ENCODE data around the gene DBH.
"Not testable (repeated sequence)": the region's sequence is repeated elsewhere in the genome, so short reads cannot be mapped to it uniquely, and the experiment has no call there.

The DBH gene

DNA sequence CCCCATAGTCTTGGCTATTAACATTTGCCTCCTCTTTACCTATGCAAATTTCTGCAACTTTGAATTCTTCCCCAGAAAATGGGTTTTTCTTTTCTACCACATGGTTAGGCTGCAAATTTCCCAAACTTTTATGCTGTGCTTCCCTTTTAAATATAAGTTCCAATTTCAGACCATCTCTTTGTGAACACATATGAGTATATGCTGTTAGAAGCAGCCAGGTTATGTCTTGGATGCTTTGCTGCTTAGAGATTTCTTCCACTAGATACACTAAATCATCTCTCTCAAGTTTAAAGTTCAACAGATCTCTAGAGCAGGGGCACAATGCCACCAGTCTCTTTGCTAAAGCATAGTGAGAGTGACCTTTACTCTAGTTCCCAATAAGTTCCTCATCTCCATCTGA lies 10.2 kb upstream of the DBH start:
- DNase-seq (ENCODE audit: low spot score), result not testable (repeated sequence)

DNA sequence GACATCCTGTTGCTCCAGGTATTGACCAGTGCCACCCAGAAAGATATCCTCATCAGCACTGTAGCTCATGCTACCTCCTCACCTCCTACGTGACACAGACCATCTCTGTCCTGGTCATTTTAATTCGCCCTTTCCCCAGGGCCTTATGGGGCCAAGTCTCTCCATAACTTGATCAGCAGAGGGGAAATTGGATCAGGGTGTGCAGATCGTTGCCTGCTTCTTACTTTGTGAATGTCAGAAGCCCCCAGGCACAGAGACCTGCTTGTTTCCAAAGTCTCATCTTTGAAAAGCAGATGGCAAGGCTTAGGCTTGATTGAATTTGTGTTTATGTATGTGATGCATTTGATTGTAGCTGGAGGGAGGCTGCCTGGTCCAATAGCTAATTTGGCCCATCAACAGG lies 8.8 kb upstream of the DBH start:
- no peak for DNase-seq (ENCODE audit: low spot score)

DNA sequence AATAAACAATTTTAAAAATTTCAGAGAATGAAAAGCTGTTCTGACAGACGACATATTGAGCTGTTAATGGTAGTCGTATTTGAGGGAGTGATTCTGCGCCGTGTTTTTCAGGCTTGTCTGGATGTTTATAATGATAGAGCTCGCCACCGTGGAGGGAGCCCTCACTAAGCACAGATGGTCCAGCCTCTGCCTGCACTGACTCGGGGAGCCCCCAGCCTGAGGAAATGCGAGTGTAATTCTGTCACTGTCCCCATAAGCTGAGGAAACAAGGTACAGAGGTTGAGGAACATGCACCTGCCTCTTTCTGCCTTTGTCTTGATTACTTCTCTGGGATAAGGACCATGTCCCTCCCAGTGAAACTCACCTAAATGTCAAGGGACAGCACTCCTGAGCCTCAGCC lies 7.4 kb upstream of the DBH start:
- DNase-seq (ENCODE audit: low spot score), result no peak

DNA sequence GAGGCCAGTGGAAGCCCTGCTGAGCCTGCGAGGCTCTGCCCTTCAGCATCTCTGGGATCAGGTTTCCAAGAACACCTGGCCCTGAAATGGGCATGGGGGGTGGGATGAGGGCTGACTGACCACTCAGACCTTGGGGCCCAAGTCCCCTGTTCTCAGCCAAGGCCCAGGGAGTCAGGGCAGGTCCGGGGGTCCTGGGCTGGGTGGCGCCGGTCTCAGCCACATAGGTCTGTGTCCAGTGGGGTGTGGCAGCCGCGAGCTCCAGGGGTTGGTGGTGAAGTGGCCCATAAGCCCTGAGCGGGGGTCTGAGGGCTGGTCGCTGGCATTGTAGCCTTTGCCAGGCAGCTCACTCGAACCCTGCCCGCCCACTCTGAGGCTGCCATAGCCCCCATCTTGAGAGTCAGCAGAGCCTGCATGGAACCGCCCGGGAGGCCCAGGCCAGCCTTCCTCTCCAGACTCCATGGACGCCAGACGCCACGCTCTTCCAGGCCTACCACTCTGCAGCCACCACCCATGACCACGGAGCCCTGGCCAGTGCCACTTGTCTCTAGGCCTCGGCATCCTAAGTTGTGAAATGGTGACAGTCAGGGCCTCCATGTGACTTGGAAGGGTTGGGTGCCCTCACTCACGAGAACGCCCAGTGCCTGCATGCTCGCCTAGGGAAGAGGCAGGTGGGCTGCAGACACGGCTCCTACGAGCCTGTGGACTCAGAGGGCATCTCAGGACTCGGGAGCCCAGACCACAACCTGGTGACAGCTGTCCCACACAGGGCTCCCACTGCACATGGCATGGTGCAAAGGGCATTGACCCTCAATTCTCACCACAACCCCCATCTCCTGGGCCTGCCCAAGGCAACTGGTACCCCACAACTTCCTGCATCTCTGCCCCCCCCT lies 6.7 kb upstream of the DBH start:
- DNase-seq (ENCODE audit: low spot score), result no peak

DNA sequence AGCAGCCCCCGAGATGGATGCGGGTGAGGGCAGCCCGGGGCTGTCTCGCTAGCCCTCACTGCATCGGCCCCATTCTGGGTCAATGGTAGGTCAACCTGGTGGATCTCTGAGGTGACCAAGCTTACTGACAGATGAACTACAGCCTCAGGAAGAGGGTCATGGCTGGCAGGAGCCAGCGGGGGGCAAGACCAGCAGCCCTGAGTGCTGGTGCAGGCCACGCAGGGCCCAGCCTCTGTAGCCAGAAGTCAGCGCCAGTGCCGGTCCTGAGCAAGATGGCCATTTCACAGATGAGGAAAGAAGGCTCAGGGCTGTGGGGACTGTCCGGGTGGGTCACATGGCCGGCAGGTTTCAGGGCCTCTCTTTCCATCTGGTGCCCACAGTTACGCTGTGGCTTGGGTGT lies 5.1 kb upstream of the DBH start:
- DNase-seq (ENCODE audit: low spot score), result no peak

DNA sequence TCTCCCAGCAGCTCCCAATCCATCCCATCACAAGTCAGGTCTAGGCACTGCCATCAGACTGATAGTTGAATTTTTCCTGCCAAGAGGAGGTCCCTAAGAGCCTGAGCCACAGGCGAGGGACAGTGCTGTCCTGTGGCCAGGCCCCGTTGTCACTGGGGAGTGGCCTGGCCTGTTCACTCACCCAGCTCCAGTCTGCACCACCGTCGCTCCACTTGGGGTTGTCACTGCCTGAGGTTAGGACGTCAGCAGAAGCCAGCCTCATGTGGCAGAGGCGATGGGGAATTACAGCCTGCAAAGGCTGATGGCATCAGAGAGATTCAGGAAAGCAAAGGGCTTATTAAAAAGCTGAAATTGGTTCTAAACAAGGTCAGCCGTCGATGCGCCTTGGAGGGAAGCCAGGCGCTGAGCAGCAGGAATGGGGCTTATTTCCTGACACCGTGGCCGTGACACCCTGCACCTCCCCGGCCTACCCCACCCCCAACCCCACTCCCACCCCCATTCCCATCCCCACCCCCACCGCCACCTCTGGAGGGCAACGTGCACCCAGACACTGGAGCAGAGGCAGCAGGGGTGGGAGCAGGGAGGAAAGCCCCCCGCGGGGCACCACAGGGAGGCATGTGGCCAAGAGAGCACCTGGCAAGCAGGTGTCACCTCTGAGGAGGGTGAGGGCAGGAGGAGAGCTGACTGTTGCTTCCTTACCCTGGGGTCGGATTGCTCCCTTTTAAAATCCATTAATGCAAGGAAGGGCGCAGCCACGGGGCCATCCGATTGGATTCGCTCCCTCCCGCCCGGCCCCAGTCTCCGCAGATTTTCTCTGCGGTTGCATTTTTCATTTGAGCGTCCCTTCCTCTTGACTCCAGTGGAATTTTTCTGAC lies 3.1 kb upstream of the DBH start:
- DNase-seq (ENCODE audit: low spot score), result no peak

DNA sequence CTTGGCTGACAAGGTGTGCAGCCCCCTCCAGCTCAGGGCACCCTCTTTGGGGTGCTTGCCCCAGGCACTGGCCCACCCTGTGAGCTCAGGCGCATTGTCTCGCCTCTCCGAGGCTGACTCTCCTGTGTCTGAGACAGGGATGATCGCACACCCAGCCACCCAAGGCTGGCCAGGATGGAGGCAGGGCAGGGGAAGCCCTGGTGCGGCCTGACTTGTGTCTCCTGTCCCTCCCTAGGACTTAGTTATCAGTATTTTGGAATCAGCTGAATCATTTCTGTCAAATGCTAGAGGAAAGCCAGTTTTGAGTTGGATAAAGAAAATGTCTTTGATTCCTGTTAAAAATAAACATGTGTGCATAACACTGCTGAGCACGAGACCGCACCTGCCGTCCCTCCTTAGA lies 2.5 kb upstream of the DBH start:
- no peak for DNase-seq (ENCODE audit: low spot score)

DNA sequence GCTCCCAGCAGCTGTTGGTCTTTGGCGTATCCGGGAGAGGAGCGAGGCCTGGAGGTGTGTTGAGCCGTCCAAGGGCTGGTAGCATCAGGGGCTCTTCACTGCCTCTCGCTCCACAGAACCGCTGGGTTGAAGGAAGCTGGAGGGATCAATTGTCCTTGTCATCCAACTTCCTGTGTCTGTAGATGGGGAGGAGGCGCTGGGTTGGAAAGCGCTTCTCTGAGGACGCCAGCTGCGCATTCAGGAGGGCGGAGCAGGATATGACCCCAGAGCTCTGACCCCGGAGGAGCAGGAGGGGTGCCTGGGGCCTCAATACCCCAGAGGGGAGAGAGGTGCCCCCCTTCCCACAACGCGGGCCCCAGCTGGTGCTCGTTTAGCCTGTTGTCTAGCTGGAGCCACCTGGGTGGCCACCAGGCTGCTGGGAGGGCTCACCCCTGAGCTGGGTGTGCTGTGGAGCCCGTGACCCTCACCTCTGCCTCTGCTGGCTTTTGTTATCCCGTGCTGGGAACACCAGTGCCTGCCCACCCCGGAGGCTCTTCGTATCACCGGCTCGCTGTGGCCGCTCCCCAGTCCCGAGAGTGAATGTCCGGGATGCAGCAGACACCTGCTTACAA lies 2.0 kb upstream of the DBH start:
- DNase-seq (ENCODE audit: low spot score), result no peak

DNA sequence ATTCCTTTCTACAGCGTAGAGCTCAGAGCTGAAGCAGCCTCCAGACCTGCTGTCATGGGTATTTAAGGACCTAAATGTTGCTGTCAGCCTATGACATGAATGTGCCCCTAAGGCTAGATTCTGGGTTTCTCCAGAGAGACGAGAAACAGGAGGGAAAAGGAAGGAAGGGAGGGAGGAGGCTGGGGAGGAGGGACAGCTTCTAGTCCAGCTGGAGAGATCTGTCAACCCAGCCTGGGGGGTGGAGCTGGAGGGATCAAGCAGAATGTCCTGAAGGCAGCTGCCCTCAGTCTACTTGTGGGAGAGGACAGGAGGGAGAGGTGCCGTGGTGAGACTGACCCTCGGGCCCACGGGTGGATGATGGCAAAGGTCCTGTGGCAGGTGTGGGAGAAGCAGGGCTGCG lies 1.1 kb upstream of the DBH start:
- DNase-seq (ENCODE audit: low spot score), result no peak

DNA sequence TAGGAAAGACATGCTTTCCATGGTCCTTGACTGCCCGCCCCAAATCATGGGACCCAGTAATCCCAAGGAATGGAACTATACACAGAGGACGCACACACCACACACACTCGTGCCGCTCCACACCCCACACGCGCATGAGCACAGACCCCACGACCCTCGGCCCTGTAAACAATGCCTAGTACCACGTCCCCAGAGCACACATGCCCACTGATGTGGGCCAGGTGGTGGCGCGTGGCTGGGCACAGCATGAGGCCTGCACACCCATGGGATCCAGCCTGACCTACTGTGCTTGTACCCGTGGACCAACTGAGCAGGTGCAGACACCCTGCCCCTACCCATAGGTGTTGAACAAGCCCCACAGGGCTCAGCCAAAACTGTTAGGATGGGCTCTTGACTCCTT lies 739 bp downstream of the DBH start:
- DNase-seq (ENCODE audit: low spot score), result no peak

DNA sequence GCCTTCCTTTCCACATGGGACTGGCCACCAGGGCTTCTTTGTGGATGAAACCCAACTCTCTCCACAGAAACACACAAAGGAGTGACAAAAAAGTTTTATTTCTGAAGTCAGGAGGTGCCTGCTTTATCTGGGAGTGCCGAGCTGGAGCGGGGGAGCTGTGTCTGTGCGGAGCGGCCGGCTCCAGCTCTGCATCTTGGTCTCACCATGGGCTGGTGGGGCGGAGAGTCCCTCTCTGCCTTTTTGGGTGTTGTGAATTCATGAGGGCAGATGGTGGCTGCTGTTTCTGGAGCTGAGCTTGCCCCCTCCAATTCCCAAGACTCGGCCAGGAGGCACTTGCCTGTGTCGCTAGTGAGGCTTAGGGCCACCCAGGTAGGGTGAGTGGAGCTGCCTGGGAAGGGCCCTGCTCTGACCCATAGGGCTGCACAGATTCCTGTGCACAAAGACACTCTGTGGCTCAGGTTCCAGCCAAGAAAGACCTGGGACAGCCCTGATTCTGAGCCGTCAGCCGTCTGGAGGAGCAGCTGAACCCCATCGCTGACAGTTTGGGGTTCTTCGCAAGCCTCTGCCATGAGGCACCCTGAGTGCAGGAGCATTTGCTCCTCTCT lies 1.4 kb downstream of the DBH start:
- DNase-seq (ENCODE audit: low spot score), result no peak

DNA sequence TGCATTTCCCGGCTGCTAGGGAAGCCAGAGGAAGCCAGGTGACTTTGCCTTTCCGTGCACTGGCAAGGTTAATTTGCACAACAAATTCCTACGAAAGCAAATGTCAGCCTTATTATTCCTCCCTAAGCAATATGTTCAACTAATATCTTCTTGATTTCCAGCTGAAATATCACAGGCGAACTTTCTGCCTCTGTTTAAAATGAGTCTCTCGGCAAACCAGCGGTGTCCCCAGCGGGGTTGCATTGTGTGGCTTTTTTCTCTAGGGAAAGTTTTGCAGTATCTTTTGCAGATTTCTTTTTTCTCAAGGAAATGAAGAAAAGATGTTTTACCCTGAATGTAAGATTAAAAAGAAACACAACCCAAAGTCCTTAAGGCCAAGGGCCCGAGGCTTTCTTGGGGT lies 1.9 kb downstream of the DBH start:
- DNase-seq (ENCODE audit: low spot score), result no peak

DNA sequence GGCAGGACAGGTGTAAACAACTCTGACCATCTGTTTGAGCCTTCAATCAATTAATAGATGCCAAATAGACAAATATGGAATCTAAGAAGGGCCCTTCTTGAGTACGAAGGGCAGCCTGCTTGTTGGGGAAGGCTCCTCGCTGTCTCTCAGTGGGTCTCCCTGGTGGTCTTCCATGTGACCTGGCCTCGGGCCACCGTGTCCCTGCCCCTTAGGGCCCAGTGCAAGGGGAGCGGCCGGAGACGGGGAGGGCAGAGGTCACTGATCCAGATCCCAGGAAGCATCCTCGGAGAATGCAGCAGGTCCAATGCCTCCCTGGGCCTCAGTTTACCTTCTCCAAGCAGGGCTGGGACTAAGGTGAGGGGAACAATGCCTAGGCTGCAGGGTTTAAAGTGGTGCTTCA lies 2.5 kb downstream of the DBH start:
- no peak for DNase-seq (ENCODE audit: low spot score)

DNA sequence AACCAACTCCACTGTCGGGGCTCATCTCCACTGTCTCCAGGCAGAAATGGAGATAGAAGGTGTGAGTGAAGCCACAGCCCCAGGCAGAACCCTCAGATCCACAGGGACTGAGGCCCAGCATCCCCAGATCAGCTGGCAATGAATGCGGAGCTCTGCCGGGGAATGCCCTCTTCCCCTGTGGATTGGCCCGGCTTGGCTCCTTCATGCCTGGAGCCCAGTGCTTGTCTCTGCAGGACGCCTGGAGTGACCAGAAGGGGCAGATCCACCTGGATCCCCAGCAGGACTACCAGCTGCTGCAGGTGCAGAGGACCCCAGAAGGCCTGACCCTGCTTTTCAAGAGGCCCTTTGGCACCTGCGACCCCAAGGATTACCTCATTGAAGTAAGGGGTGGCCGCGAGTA lies 3.5 kb downstream of the DBH start:
- DNase-seq (ENCODE audit: low spot score), result no peak

DNA sequence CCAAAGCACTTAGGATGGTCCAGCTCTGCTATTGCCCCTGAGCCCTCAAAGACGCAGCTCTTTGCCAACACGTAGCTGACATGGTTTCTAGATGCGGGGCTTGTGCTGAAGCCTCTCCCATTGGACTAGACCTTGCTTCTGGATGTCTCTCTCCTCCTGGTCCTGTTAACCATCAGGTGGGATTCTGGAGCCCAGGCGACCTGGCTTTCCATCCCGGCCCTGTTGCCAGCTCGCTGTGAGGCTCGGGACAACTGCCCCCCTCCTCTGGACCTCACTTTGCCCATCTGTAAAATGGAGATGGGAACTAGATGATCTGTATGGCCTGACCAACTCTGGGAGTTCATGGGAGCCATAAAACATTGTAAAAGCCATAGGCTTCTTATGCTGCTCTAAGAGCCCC lies 4.0 kb downstream of the DBH start:
- no peak for DNase-seq (ENCODE audit: low spot score)

DNA sequence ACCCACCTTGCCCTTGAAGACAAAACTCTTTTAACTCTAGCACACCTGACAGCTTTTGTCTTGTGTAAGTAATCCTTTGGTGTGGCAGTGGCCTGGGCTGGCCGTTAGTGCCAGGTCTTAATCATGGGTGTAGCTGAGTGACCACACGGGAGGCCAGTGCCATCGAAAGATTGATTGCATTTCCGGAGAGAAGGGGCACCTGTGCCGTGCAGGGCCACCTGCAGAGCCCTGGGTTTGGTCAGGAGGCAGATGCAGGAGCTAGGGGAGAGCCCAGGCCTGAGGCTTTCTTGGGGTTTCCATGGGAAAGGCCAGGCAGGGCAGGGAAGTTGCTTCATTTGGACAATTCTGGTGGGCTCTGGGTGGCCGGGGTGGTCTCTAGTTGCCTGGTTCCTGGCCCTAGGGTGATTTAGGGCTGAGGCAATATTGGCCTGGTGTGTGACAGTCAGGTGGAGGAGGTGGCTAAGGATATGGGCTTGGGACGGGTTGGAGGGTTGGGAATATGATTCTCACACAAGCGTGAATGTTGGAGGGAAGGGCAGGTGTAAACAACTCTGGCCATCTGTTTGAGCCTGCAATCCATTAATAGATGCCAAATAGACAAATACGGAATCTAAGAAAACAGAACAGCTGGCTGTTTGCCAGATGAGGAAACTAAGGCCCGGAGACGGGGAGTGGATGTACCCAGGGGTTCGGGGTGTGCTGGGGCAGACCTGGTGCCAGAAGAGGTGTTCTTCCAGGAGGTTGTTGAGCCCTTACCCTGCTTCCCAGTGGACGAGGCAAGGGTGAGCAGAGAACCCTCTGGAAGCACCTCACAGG lies 4.6 kb downstream of the DBH start:
- DNase-seq (ENCODE audit: low spot score), result no peak

DNA sequence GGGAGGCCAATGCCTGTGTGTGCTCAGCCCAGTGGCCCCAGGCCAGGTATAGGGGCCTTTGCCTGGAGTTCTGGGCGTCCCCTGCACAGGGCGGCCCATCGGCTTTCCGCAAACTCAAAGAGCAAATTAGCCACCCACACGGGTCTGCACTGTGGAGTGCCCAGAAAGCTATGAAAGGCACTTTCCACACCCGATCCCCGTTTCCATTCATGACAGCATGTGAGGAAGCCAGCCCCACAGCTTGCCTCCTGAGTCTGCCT lies 5.2 kb downstream of the DBH start:
- DNase-seq (ENCODE audit: low spot score), result no peak

DNA sequence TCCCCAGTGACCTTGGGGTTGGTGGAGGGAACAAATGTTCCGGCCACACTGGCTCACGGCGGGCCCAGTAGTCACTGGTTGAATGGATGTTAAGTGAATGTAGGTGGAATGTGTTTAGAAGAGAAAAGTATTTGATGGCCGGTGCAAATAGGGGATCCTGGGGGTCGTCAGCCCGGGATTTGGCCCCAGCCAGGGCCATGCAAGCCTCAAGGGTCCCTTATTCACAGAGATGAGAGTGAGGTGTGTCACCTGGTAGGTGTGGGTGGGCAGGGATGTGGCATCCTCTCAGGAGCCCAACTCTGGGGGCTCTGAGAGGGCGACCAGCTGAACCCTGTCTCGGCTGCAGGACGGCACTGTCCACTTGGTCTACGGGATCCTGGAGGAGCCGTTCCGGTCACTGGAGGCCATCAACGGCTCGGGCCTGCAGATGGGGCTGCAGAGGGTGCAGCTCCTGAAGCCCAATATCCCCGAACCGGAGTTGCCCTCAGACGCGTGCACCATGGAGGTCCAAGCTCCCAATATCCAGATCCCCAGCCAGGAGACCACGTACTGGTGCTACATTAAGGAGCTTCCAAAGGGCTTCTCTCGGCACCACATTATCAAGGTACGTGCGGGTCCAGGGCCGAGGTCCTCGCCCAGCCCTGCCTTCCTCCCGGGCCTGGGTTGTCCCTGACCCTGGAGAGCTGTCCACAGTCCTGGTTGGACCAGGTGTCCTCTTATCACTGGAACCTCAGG lies 5.9 kb downstream of the DBH start:
- no peak for DNase-seq (ENCODE audit: low spot score)

DNA sequence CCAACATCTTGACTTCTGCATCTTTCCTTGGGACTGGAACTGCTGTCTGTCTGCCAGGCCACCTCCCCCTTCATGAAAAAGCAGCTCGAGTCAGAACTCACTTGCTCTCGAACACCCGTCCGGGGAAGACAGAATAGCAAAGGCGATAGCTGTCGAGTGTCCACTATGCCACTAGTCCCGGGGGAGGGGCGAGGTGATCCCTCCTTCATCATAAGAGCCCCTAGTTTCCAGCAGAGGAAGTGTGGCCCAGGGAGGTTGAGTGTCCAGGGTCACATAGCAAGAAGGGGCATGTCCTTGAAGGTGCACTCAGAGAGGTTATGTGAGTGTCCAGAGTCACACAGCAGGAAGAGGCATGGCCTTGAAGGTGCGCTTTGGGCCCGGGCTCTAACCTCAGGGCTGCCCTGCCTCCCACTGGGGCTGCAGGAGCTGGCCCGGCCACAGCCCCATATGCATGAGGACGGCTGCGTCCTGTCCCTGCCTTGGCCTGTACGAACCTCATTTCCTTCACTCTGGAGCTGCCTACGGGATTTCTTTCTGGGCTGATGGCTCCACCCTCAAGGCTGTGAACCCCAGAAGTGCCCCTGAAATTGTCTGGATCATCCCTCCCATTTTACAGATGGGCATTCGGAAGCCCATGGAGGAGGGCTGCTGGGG lies 6.7 kb downstream of the DBH start:
- no peak for DNase-seq (ENCODE audit: low spot score)

DNA sequence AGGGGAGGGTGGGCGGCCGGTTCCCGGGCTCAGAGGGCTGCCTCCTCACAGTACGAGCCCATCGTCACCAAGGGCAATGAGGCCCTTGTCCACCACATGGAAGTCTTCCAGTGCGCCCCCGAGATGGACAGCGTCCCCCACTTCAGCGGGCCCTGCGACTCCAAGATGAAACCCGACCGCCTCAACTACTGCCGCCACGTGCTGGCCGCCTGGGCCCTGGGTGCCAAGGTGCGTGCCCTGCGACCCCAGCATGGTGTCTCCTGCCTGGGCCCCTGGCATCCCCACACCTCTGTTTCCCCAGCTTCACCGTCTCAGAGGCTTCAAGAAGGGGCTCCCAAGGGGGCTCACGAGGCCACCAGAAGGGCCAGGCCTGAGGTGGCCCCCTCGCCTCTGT lies 7.2 kb downstream of the DBH start:
- DNase-seq (ENCODE audit: low spot score), result no peak
